ENCODE measurements around the gene FOXP2. TPM values are rescaled to one million over a fixed set of nuclear protein-coding genes. Genes with fewer than 3 reads are reported as not detected.

FOXP2 gene
- total RNA-seq, 3 donors from 2014 or later: 5.9 to 21.3 (median 11.1) TPM

- H3K4me1 ChIP-seq: no peaks in the 10 kb centered on the region
- no peaks in the 10 kb centered on the region for H3K9me3 ChIP-seq
- H3K36me3 ChIP-seq: no peaks in the 10 kb centered on the region
- H3K4me3 ChIP-seq: no peak overlapping the region
- no peak overlapping the region for H3K27ac ChIP-seq
- TF ChIP-seq CTCF (IDR thresholded peaks at IDR 0.05) (no peak), POLR2A (IDR thresholded peaks at IDR 0.05) (no peak), POLR2AphosphoS5 (IDR thresholded peaks at IDR 0.05) (no peak)
- no peaks in the 10 kb centered on the region for H3K27me3 ChIP-seq
- intact Hi-C loops (cut with DNase I; ENCODE audit: low total_unique reads): no loop called here
- DNase-seq (ENCODE audit: low spot score in 2 of 2): no peak
Measured at GRCh38 chr7:114416129-114416990, 1.7 kb downstream of the FOXP2 start.

DNA sequence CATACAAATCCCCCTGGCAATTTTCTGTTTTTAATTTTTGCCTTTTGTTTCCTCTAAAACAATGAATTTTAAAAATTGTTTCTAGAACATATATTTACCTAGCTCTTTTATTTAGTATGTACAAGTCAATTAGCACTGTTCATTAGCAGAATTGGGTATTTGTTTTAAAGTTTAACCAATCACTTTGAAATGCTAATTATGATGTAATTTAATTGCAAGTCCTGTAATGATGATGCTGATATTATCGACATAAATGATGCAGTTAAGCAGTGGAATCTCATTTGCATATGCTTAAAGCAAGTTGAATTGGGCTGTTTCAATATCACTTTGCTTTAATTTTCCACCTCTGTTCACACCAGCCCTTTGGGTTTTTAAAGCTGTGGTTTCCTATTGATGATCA lies 2.7 kb downstream of the FOXP2 start:
- no peak overlapping the region for H3K27ac ChIP-seq

GRCh38 chr7:114418117-114418516 lies 3.5 kb downstream of the FOXP2 start:
- Histone ChIP-seq H3K27me3 (no peaks in the 10 kb centered on the region), H3K9me3 (no peaks in the 10 kb centered on the region), H3K36me3 (no peaks in the 10 kb centered on the region), H3K4me3 (no peak overlapping the region), H3K27ac (no peak overlapping the region), H3K4me1 (no peaks in the 10 kb centered on the region)
- intact Hi-C loops (cut with DNase I; ENCODE audit: low total_unique reads): no loop called here
- TF ChIP-seq POLR2A (IDR thresholded peaks at IDR 0.05) (no peak), POLR2AphosphoS5 (IDR thresholded peaks at IDR 0.05) (no peak), CTCF (IDR thresholded peaks at IDR 0.05) (no peak)
- no peak for DNase-seq (ENCODE audit: low spot score in 2 of 2)

More for the DNA sequence above, 2.7 kb downstream of the FOXP2 start:
- H3K4me1 ChIP-seq: no peaks in the 10 kb centered on the region
- no peak overlapping the region for H3K4me3 ChIP-seq
- TF ChIP-seq CTCF (IDR thresholded peaks at IDR 0.05): no peak
- no peak for TF ChIP-seq POLR2A (IDR thresholded peaks at IDR 0.05)
- no peak for TF ChIP-seq POLR2AphosphoS5 (IDR thresholded peaks at IDR 0.05)
- no peak for DNase-seq (ENCODE audit: low spot score in 2 of 2)
- no peaks in the 10 kb centered on the region for H3K36me3 ChIP-seq
- intact Hi-C loops (cut with DNase I; ENCODE audit: low total_unique reads): no loop called here
- H3K9me3 ChIP-seq: no peaks in the 10 kb centered on the region
- H3K27me3 ChIP-seq: no peaks in the 10 kb centered on the region

- Histone ChIP-seq H3K4me1 (no peaks in the 10 kb centered on the region), H3K9me3 (no peaks in the 10 kb centered on the region), H3K36me3 (no peaks in the 10 kb centered on the region), H3K27me3 (no peaks in the 10 kb centered on the region), H3K27ac (no peak overlapping the region), H3K4me3 (no peak overlapping the region)
- DNase-seq (ENCODE audit: low spot score in 2 of 2): no peak
- intact Hi-C loops (cut with DNase I; ENCODE audit: low total_unique reads): no loop called here
- TF ChIP-seq POLR2A (IDR thresholded peaks at IDR 0.05): no peak
- no peak for TF ChIP-seq POLR2AphosphoS5 (IDR thresholded peaks at IDR 0.05)
- no peak for TF ChIP-seq CTCF (IDR thresholded peaks at IDR 0.05)
Measured at GRCh38 chr7:114419441-114420272, 5.0 kb downstream of the FOXP2 start.
